HG03095 (cell line): ENCODE data around the gene NDUFA5.
"Not testable (repeated sequence)": the region's sequence is repeated elsewhere in the genome, so short reads cannot be mapped to it uniquely, and the experiment has no call there.

Source experiments
- ATAC-seq: cut with Tn5 transposase; IDR thresholded peaks from one replicate; pipeline ENCODE4 v1.9.1; 2021; ENCODE audit warnings: moderate library complexity; ENCODE audit not compliant: unreplicated experiment

The NDUFA5 gene

GRCh38 chr7:123526533-123526932, 31.1 kb downstream of the NDUFA5 start:
- not testable (repeated sequence) for ATAC-seq

- ATAC-seq: no peak
Observed at GRCh38 chr7:123522066-123522465, 35.6 kb downstream of the NDUFA5 start.

GRCh38 chr7:123505221-123505620, 52.4 kb downstream of the NDUFA5 start:
- no peak for ATAC-seq

- no peak for ATAC-seq
Observed at GRCh38 chr7:123502201-123502600, 55.4 kb downstream of the NDUFA5 start.

GRCh38 chr7:123500878-123501489, 56.6 kb downstream of the NDUFA5 start:
- ATAC-seq: no peak

- no peak for ATAC-seq
Observed at GRCh38 chr7:123499211-123499970, 58.2 kb downstream of the NDUFA5 start.

- ATAC-seq: no peak
Observed at GRCh38 chr7:123498601-123499000, 59.0 kb downstream of the NDUFA5 start.

GRCh38 chr7:123498031-123498430, 59.6 kb downstream of the NDUFA5 start:
- no peak for ATAC-seq

GRCh38 chr7:123494193-123494796, 63.3 kb downstream of the NDUFA5 start:
- ATAC-seq: no peak

GRCh38 chr7:123492485-123492884, 65.1 kb downstream of the NDUFA5 start:
- ATAC-seq: peak; percentile 71
